NCI-H128 (cell line): ENCODE results near the gene DMWD.
A peak's percentile ranks its signal among the peaks of the same experiment; 100 is the strongest.

ENCODE experiments used
- DNase-seq: peaks from one replicate; lab custom pipeline; 2025; ENCODE audit not compliant: unreplicated experiment; lab: John Stamatoyannopoulos, UW

DMWD gene

GRCh38 chr19:45770192-45771101, 22.2 kb downstream of the DMWD start:
- DNase-seq, result peak; percentile 92

GRCh38 chr19:45769821-45770191, 22.8 kb downstream of the DMWD start:
- no peak for DNase-seq

- DNase-seq, result peak; percentile 97
Measured at GRCh38 chr19:45768984-45769782, 23.5 kb downstream of the DMWD start, which contains the start of gene SIX5. Gene SIX5 (minus strand): TSS chr19:45769252. CDS start chr19:45768844, 408 bp downstream.

GRCh38 chr19:45768655-45768983, 24.0 kb downstream of the DMWD start:
- DNase-seq, result no peak

- DNase-seq, result no peak
Measured at GRCh38 chr19:45767881-45768654, 24.6 kb downstream of the DMWD start.

- DNase-seq, result peak; percentile 35
Measured at GRCh38 chr19:45767410-45767880, 25.2 kb downstream of the DMWD start.

- DNase-seq, result no peak
Measured at GRCh38 chr19:45766869-45767346, 25.7 kb downstream of the DMWD start.

- DNase-seq, result no peak
Measured at GRCh38 chr19:45766296-45766868, 26.3 kb downstream of the DMWD start.

GRCh38 chr19:45765702-45766295, 26.8 kb downstream of the DMWD start:
- DNase-seq, result no peak

- no peak for DNase-seq
Measured at GRCh38 chr19:45764945-45765701, 27.5 kb downstream of the DMWD start.

GRCh38 chr19:45764475-45764874, 28.2 kb downstream of the DMWD start:
- DNase-seq, result no peak

- DNase-seq, result no peak
Measured at GRCh38 chr19:45763691-45764294, 28.9 kb downstream of the DMWD start.

- DNase-seq, result no peak
Measured at GRCh38 chr19:45762870-45763631, 29.6 kb downstream of the DMWD start.

GRCh38 chr19:45761714-45762113, 30.9 kb downstream of the DMWD start:
- no peak for DNase-seq

- no peak for DNase-seq
Measured at GRCh38 chr19:45758921-45759320, 33.7 kb downstream of the DMWD start.

GRCh38 chr19:45757695-45758094, 35.0 kb downstream of the DMWD start:
- no peak for DNase-seq

- DNase-seq, result no peak
Measured at GRCh38 chr19:45754323-45754722, 38.3 kb downstream of the DMWD start.

- no peak for DNase-seq
Measured at GRCh38 chr19:45753548-45753947, 39.1 kb downstream of the DMWD start.
